Measurements from ENCODE around the gene PCDHGA2.

PCDHGA2 gene

GRCh38 chr5:141338538-141339306 lies at the start of gene PCDHGA2:
Gene PCDHGA2 (plus strand): TSS chr5:141338760.
- H3K4me2 ChIP-seq (ENCODE audit: insufficient read depth, low read length) = no peak within 1 kb of the TSS
- no peak within 1 kb of the TSS for H3K4me3 ChIP-seq (ENCODE audit: low read depth in 1 of 2, low read length in 2 of 2)
- TF ChIP-seq EZH2 (IDR thresholded peaks at IDR 0.05; ENCODE audit: borderline replicate concordance, low read depth, low read length, severe bottlenecking) (no peak), CTCF (IDR thresholded peaks at IDR 0.05; ENCODE audit: borderline replicate concordance, extremely low read depth, low read length, poor library complexity, severe bottlenecking) (peak; percentile 34)

GRCh38 chr5:141298376-141298775 lies 40.2 kb upstream of the PCDHGA2 start:
- Histone ChIP-seq H3K4me1 (ENCODE audit: insufficient read depth, low read length) (no peaks in the 10 kb centered on the region), H3K27ac (ENCODE audit: low read length) (no peak overlapping the region), H3K9me3 (ENCODE audit: insufficient read depth, low read length, severe bottlenecking) (peaks cover 5% of the 10 kb centered on the region), H3K36me3 (ENCODE audit: insufficient read depth, low read length) (no peaks in the 10 kb centered on the region), H3K4me2 (ENCODE audit: insufficient read depth, low read length) (no peak overlapping the region), H2AFZ (ENCODE audit: low read depth, low read length) (no peak overlapping the region), H3K9ac (ENCODE audit: low read depth, low read length) (no peak overlapping the region), H3K79me2 (ENCODE audit: insufficient read depth, low read length) (no peaks in the 10 kb centered on the region), H4K20me1 (ENCODE audit: insufficient read depth, low read length) (no peaks in the 10 kb centered on the region), H3K27me3 (ENCODE audit: insufficient read depth, low read length, poor library complexity) (no peaks in the 10 kb centered on the region), H3K4me3 (ENCODE audit: low read depth in 1 of 2, low read length in 2 of 2) (no peak overlapping the region)
- DNase-seq = no peak
- no peak for ATAC-seq (ENCODE audit: insufficient read depth, low read depth)
- TF ChIP-seq EZH2 (IDR thresholded peaks at IDR 0.05; ENCODE audit: borderline replicate concordance, low read depth, low read length, severe bottlenecking) (no peak), CTCF (IDR thresholded peaks at IDR 0.05; ENCODE audit: borderline replicate concordance, extremely low read depth, low read length, poor library complexity, severe bottlenecking) (no peak)

More at GRCh38 chr5:141338538-141339306, at the start of gene PCDHGA2:
- Histone ChIP-seq H3K79me2 (ENCODE audit: insufficient read depth, low read length) (no peaks in the 10 kb centered on the region), H3K9ac (ENCODE audit: low read depth, low read length) (no peak within 1 kb of the TSS), H3K27me3 (ENCODE audit: insufficient read depth, low read length, poor library complexity) (no peaks in the 10 kb centered on the region), H3K27ac (ENCODE audit: low read length) (no peak within 1 kb of the TSS), H4K20me1 (ENCODE audit: insufficient read depth, low read length) (no peaks in the 10 kb centered on the region), H3K9me3 (ENCODE audit: insufficient read depth, low read length, severe bottlenecking) (no peaks in the 10 kb centered on the region), H2AFZ (ENCODE audit: low read depth, low read length) (no peak within 1 kb of the TSS), H3K4me1 (ENCODE audit: insufficient read depth, low read length) (no peaks in the 10 kb centered on the region), H3K36me3 (ENCODE audit: insufficient read depth, low read length) (no peaks in the 10 kb centered on the region)
- DNase-seq (no peak), ATAC-seq (ENCODE audit: insufficient read depth, low read depth) (no peak)

GRCh38 chr5:141303756-141304155 lies 34.8 kb upstream of the PCDHGA2 start, which contains the start of gene SLC25A2:
Gene SLC25A2 (minus strand): TSS chr5:141304049. CDS start chr5:141303865, 184 bp downstream.
- Histone ChIP-seq H3K9me3 (ENCODE audit: insufficient read depth, low read length, severe bottlenecking) (peaks cover 5% of the 10 kb centered on the region), H3K4me1 (ENCODE audit: insufficient read depth, low read length) (no peaks in the 10 kb centered on the region), H3K79me2 (ENCODE audit: insufficient read depth, low read length) (no peaks in the 10 kb centered on the region), H4K20me1 (ENCODE audit: insufficient read depth, low read length) (no peaks in the 10 kb centered on the region), H2AFZ (ENCODE audit: low read depth, low read length) (no peak within 1 kb of the TSS), H3K27me3 (ENCODE audit: insufficient read depth, low read length, poor library complexity) (no peaks in the 10 kb centered on the region), H3K9ac (ENCODE audit: low read depth, low read length) (no peak within 1 kb of the TSS), H3K4me2 (ENCODE audit: insufficient read depth, low read length) (no peak within 1 kb of the TSS), H3K4me3 (ENCODE audit: low read depth in 1 of 2, low read length in 2 of 2) (no peak within 1 kb of the TSS), H3K27ac (ENCODE audit: low read length) (no peak within 1 kb of the TSS), H3K36me3 (ENCODE audit: insufficient read depth, low read length) (no peaks in the 10 kb centered on the region)
- no peak for ATAC-seq (ENCODE audit: insufficient read depth, low read depth)
- no peak for DNase-seq
- TF ChIP-seq EZH2 (IDR thresholded peaks at IDR 0.05; ENCODE audit: borderline replicate concordance, low read depth, low read length, severe bottlenecking) (no peak), CTCF (IDR thresholded peaks at IDR 0.05; ENCODE audit: borderline replicate concordance, extremely low read depth, low read length, poor library complexity, severe bottlenecking) (no peak)
